Common myeloid progenitor, CD34-positive (primary cell): ENCODE measurements around the gene TRPM2. TPM values are rescaled to one million over a fixed set of nuclear protein-coding genes. Genes with fewer than 3 reads are reported as not detected.
A peak's percentile ranks its signal among the peaks of the same experiment; 100 is the strongest.

Experiments
- CTCF ChIA-PET: fragments of 350-600 bp; sonication (Branson Sonifier 250); formaldehyde crosslinking; loops from one replicate; lab custom pipeline; 2021; ENCODE audit warnings: antibody characterized with exemption; lab: Charles Lee
- POLR2A ChIA-PET: fragments of 350-600 bp; sonication (Branson Sonifier 250); formaldehyde crosslinking; loops from one replicate; lab custom pipeline; 2021; ENCODE audit warnings: antibody characterized with exemption; lab: Charles Lee
- DNase-seq, 3 donors: peaks; one replicate each; pipeline versions ENCODE4 v3.0.0 to v3.0.0-alpha.2; 2013
- H3K27ac ChIP-seq, 2 experiments: 1 replicate in 1 of 2; 2 replicates in 1 of 2; pipeline ENCODE4 v1.7.0; 2013; ENCODE audit warnings: inconsistent platforms in 2 of 2, low read length in 2 of 2, mild to moderate bottlenecking in 2 of 2, low read depth in 1 of 2, moderate library complexity in 1 of 2; ENCODE audit not compliant: severe bottlenecking in 2 of 2, insufficient read depth in 1 of 2, poor library complexity in 1 of 2
- H3K27me3 ChIP-seq, 5 experiments: replicated peaks in 2 of 5; 1 replicate in 3 of 5; 2 replicates in 2 of 5; pipeline versions ENCODE4 v1.6.1 to v1.7.0; 2013; ENCODE audit warnings: low read length in 4 of 5, mild to moderate bottlenecking in 2 of 5, moderate library complexity in 2 of 5, inconsistent platforms in 1 of 5; ENCODE audit not compliant: insufficient read depth in 5 of 5, control insufficient read depth in 4 of 5
- H3K36me3 ChIP-seq, 4 experiments: 1 replicate in 2 of 4; 2 replicates in 2 of 4; pipeline versions ENCODE4 v1.6.1 to v1.7.0; 2013; ENCODE audit warnings: low read length in 3 of 4, control low read depth in 1 of 4, mild to moderate bottlenecking in 1 of 4; ENCODE audit not compliant: control insufficient read depth in 4 of 4, insufficient read depth in 4 of 4
- H3K4me1 ChIP-seq, 4 experiments: 1 replicate in 3 of 4; 2 replicates in 1 of 4; pipeline versions ENCODE4 v1.6.1 to v1.7.1; 2013; ENCODE audit warnings: low read length in 3 of 4, mild to moderate bottlenecking in 3 of 4, control low read depth in 1 of 4, inconsistent platforms in 1 of 4, moderate library complexity in 1 of 4; ENCODE audit not compliant: control insufficient read depth in 4 of 4, insufficient read depth in 4 of 4; ENCODE audit errors: control extremely low read depth in 1 of 4
- H3K4me3 ChIP-seq, 7 experiments: 1 replicate in 4 of 7; 2 replicates in 3 of 7; pipeline versions ENCODE4 v1.5.1 to v1.7.0; 2013; ENCODE audit warnings: mild to moderate bottlenecking in 7 of 7, low read length in 6 of 7, moderate library complexity in 6 of 7, inconsistent platforms in 2 of 7, low read depth in 2 of 7, control low read depth in 1 of 7; ENCODE audit not compliant: insufficient read depth in 4 of 7, control insufficient read depth in 1 of 7; ENCODE audit errors: extremely low read depth in 1 of 7
- H3K9me3 ChIP-seq, 5 experiments: 1 replicate in 4 of 5; 2 replicates in 1 of 5; pipeline versions ENCODE4 v1.6.1 to v1.7.1; 2013; ENCODE audit warnings: low read length in 4 of 5, mild to moderate bottlenecking in 2 of 5, inconsistent platforms in 1 of 5, low read depth in 1 of 5, moderate library complexity in 1 of 5; ENCODE audit not compliant: control insufficient read depth in 4 of 5, insufficient read depth in 2 of 5; ENCODE audit errors: control extremely low read depth in 1 of 5
- WGBS: methylation state at CpG from one replicate; pipeline ENCODE4 v1.1.5; 2013; ENCODE audit not compliant: insufficient coverage; 5-methylcytosine and 5-hydroxymethylcytosine counted together
- polyA plus RNA-seq: library from polyadenylated mRNA; unstranded; fragments of 120-200 nt; gene quantifications from one replicate; pipeline ENCODE4 v1.2.1, GENCODE V29; 2013

Gene TRPM2
- 2.7 TPM for polyA plus RNA-seq

DNA sequence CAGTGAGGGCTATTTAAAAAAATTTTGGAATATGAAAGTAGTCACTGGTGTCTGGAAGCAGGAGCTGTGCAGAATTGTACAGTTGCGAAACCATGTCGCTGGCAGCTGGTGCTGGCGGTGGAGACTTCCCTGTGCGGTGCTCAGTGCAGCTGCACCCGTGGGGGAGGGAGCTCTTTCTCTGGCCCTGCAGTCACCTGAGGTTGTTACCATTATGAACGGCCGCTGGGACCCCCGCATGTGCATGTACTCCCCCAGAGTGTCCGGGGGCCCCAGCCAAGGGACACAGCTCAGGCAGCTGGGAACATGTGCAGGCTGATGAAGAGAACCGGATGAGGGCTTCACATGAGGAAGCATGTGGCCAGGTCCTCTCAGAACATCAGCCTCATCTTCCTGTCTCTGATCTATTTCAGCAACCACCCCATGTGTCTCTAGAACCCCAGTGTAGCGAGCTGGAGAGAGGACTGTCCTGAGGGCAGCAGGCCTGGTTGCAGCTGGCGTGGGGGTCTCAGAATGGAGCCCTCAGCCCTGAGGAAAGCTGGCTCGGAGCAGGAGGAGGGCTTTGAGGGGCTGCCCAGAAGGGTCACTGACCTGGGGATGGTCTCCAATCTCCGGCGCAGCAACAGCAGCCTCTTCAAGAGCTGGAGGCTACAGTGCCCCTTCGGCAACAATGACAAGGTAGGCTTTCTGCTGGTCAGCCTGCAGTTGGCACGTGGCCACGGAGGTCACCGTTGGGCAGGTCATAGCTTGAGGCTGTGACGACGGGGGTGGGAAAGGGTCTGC, at the start of gene TRPM2:
Gene TRPM2 (plus strand): TSS at position 431 of the 780 bp plus-strand sequence. CDS start 80 bp downstream, at position 511.
- H3K27me3 ChIP-seq = peaks cover 0 to 28% (median 6%) of the 10 kb centered on the region in 5 experiments
- H3K9me3 ChIP-seq = no peaks in the 10 kb centered on the region
- CTCF ChIA-PET = interaction anchor here (0.8 to 1.9 kb wide), 7 partner anchors 7 to 124 kb away, joined by 3 to 9 read pairs (median 4); no protein-coding TSS in a partner anchor
- 60% methylated on average over 18 of the region's 21 CpGs for WGBS
- no peak within 1 kb of the TSS for H3K27ac ChIP-seq
- POLR2A ChIA-PET = no interaction called here
- peak within 1 kb of the TSS in 4 of 7 experiments; percentile 21 to 55 (median 36) for H3K4me3 ChIP-seq
- H3K36me3 ChIP-seq = peaks cover 0 to 5% (median 1%) of the 10 kb centered on the region in 4 experiments
- DNase-seq = peak; percentile 41 to 87 (median 84)
- peaks cover 0 to 67% (median 48%) of the 10 kb centered on the region in 4 experiments for H3K4me1 ChIP-seq

DNA sequence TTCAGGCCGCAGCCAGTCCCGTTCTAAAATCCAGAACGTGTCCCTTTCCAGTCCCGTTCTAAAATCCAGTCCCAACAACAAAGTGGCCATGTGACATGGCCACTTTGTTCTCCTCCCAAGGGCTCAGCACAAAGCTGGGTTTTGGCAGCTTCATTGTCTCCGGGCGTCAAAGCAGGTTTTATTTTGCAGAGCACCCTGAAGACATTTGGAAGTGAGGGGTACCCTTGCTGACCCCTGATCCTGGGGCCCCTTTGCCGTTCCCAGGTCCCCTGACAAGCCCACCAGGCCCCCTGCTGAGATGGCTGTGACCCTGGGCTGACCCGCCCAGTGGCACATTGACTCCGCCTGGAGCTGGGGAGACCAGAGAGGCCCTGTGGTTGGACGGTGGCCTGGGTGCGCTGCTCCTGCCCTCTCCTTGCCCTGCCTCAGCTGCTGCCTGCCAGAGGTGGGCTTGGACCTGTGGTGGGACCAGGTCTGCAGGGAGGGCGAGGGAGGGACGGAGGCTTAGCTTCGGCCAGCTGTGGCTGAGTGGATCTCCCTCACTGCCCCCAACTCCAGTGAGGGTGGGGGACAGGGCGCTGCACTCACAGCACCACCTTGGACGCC, 49.3 kb upstream of the TRPM2 start:
- WGBS = 96% methylated on average over 11 of the region's 16 CpGs
- CTCF ChIA-PET = interaction anchor here (0.9 to 1.5 kb wide), 6 partner anchors 11 to 210 kb away, joined by 3 to 5 read pairs (median 3); no protein-coding TSS in a partner anchor
- Histone ChIP-seq H3K4me3 (no peak overlapping the region), H3K9me3 (no peaks in the 10 kb centered on the region), H3K4me1 (peaks cover 0 to 41% (median 37%) of the 10 kb centered on the region in 4 experiments), H3K27ac (peak overlapping the region in 1 of 2 experiments; percentile 14), H3K27me3 (no peaks in the 10 kb centered on the region), H3K36me3 (peaks cover 2 to 34% (median 19%) of the 10 kb centered on the region in 4 experiments)
- POLR2A ChIA-PET = no interaction called here
- DNase-seq = no peak

DNA sequence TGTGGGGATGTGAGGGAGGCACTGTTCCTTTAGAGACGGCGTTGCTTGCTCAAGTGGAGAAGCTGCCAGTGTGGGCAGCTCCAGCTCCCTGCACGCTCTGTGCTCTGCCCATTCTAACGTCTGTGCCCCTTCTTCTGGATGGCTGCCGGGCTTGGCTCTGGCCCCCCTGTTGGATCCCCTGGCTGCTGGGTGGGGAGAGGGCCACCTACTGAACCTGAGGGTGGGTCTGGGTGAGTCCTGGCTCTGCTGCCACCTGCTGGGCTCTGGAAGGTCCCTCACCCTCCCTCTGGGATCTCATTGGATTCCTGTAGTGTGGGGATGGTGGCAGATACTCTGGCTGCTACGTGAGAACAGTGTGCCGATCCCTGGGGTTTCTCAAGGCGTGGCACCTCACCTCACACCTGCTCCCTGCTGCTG, 48.5 kb upstream of the TRPM2 start:
- Histone ChIP-seq H3K36me3 (peaks cover 2 to 40% (median 24%) of the 10 kb centered on the region in 4 experiments), H3K27me3 (no peaks in the 10 kb centered on the region), H3K4me1 (peaks cover 0 to 37% (median 31%) of the 10 kb centered on the region in 4 experiments), H3K9me3 (no peaks in the 10 kb centered on the region), H3K27ac (peak overlapping the region in 1 of 2 experiments; percentile 14), H3K4me3 (no peak overlapping the region)
- ChIA-PET POLR2A (no interaction called here), CTCF (interaction anchor here (0.9 to 1.5 kb wide), 5 partner anchors 10 to 211 kb away, joined by 3 to 5 read pairs (median 3); no protein-coding TSS in a partner anchor)
- DNase-seq = peak; percentile 51 to 74 (median 67)
- WGBS = 100% methylated on average over 1 of the region's 8 CpGs

DNA sequence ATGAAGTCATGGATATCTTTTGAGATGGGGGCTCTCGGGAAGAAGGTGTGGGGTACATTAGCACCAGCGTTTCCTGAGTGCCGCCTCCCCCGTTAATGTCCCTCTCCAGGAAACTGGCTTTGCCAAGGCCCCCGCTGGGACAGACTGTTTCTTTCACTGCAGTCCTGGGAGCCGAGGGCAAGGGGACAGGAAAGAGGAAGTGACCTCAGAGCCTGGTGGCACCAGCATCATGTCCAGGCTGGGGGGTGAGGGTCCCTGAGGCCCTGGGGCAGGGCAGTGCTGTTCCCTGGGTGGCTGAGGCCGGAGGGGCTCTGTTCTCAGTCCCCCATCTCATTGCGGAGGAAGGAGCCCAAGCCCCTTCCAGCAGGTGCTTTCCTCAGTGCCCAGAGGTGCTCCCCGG, 47.7 kb upstream of the TRPM2 start:
- CTCF ChIA-PET = interaction anchor here (1.2 to 1.5 kb wide), 2 partner anchors 34 to 212 kb away, joined by 4 to 5 read pairs; no protein-coding TSS in a partner anchor
- H3K9me3 ChIP-seq = no peaks in the 10 kb centered on the region
- peaks cover 2 to 48% (median 30%) of the 10 kb centered on the region in 4 experiments for H3K36me3 ChIP-seq
- 79% methylated on average over 7 of the region's 9 CpGs for WGBS
- DNase-seq = no peak
- H3K4me1 ChIP-seq = peaks cover 0 to 35% (median 29%) of the 10 kb centered on the region in 4 experiments
- H3K27me3 ChIP-seq = no peaks in the 10 kb centered on the region
- POLR2A ChIA-PET = no interaction called here
- peak overlapping the region in 1 of 2 experiments; percentile 14 for H3K27ac ChIP-seq
- H3K4me3 ChIP-seq = no peak overlapping the region

DNA sequence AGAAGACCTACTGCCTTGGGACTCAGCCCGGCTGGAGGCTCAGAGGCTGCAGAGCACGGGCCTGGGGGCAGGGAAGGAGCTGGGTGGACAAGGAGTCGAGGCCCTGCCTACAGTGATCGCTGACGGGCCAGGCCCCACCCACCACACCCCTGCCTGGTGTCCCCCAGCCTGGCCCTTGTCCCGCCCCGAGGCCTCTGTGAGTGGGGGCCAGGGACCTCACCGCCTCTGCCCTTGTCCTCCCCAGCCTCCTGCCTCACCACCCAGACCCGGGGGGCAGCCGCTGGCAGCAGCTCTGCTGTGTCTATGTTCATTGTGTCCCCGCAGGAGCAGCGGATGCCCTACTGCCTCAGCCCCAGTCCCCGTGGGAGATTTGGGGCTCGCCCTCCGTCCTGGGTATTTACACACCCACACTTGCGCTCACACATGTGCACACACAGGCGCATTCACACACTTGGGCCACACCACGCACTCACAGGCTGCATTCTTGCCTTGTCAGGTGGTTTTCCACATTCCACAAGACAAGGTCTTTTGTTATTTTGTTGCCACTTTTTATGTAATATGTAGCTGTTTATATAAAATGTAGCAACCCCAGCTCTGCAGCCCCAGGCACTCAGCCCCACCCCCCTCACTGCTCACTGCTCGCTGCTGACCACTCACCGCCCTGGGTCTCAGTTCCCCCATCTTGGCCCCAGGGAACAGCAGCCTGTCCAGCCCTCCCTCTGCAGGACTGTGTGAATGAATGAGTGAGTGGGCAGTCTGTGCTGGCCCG, 46.3 kb upstream of the TRPM2 start:
- POLR2A ChIA-PET = no interaction called here
- Histone ChIP-seq H3K36me3 (peaks cover 2 to 63% (median 43%) of the 10 kb centered on the region in 4 experiments), H3K27ac (no peak overlapping the region), H3K4me3 (no peak overlapping the region), H3K9me3 (no peaks in the 10 kb centered on the region), H3K27me3 (no peaks in the 10 kb centered on the region), H3K4me1 (peaks cover 0 to 21% (median 15%) of the 10 kb centered on the region in 4 experiments)
- over 99% methylated on average over 10 of the region's 21 CpGs for WGBS
- no peak for DNase-seq
- CTCF ChIA-PET = no interaction called here

DNA sequence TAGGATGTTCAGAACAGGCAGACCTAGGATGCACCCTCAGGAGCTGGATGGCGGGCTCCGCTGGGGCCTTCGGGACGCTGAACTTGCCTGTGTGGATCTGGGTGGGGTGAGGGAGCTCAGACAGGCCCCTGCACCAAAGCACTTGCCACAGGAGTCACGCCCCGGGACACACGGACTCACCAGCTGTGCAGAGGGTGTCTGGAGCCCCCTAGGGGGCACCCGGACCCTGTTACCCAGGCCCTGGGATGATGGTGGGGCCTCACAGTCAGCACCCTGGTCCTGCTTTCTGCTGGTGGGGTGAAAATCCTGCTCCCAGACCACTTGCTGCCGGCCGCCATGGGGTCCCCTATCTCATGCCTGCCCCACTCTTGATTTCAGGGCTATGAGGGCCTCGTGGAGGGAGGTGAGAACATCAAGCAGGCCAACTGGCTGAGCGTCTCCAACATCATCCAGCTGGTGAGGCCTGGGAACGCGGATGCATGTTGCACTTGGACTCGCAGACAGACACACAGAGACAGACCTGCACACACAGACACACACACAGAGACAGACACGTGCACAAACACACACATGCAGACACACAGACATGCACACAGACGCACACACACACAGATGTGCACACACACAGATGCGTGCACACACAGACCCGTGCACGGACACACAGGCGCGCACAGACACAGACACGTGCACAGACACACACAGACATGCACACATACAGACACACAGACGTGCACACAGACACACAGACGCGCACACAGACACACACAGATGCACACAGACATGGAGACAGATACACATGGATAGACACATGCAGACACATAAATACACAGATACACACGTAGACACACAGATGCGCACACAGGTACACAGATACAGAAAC, 42.6 kb upstream of the TRPM2 start:
- ChIA-PET POLR2A (no interaction called here), CTCF (interaction anchor here (0.6 to 1.1 kb wide), 2 partner anchors 8 to 37 kb away, joined by 3 read pairs; no protein-coding TSS in a partner anchor)
- H3K27ac ChIP-seq = no peak overlapping the region
- H3K4me1 ChIP-seq = no peaks in the 10 kb centered on the region
- H3K27me3 ChIP-seq = no peaks in the 10 kb centered on the region
- WGBS = 92% methylated on average over 26 of the region's 28 CpGs
- no peaks in the 10 kb centered on the region for H3K9me3 ChIP-seq
- DNase-seq = no peak
- H3K4me3 ChIP-seq = no peak overlapping the region
- H3K36me3 ChIP-seq = peaks cover 9 to 91% (median 69%) of the 10 kb centered on the region in 4 experiments
